CD14-positive monocyte (primary cell): Measurements from ENCODE around the gene DLL3. TPM values are rescaled to one million over a fixed set of nuclear protein-coding genes. Genes with fewer than 3 reads are reported as not detected.

Experiments
- DNase-seq, 3 donors: peaks; one replicate each; pipeline ENCODE4 v3.0.0-alpha.2; 2011 to 2022
- H2AFZ ChIP-seq: 2 replicates; pipeline ENCODE4 v1.6.0; 2012; ENCODE audit warnings: mild to moderate bottlenecking, low read depth, low read length, inconsistent platforms; ENCODE audit not compliant: insufficient read depth, poor library complexity, severe bottlenecking
- H3K27ac ChIP-seq, 2 donors: 1 replicate in 1 of 2; 2 replicates in 1 of 2; pipeline ENCODE4 v1.5.1; 2012 to 2013; ENCODE audit warnings: low read length in 2 of 2, control low read depth in 1 of 2, inconsistent platforms in 1 of 2, low read depth in 1 of 2, mild to moderate bottlenecking in 1 of 2
- H3K27me3 ChIP-seq, 2 donors: one replicate each; pipeline versions ENCODE4 v1.6.0 to v1.6.1; 2011 to 2013; ENCODE audit warnings: low read length in 2 of 2; ENCODE audit not compliant: control insufficient read depth in 2 of 2, insufficient read depth in 2 of 2
- H3K36me3 ChIP-seq, 2 donors: replicated peaks in 1 of 2; 1 replicate in 1 of 2; 2 replicates in 1 of 2; pipeline versions ENCODE4 v1.5.1 to v1.6.1; 2012 to 2013; ENCODE audit warnings: low read length in 2 of 2, control low read depth in 1 of 2, inconsistent platforms in 1 of 2, mild to moderate bottlenecking in 1 of 2; ENCODE audit not compliant: insufficient read depth in 2 of 2, control insufficient read depth in 1 of 2
- H3K4me1 ChIP-seq, 2 donors: 1 replicate in 1 of 2; 2 replicates in 1 of 2; pipeline versions ENCODE4 v1.5.1 to v1.6.1; 2012 to 2013; ENCODE audit warnings: low read length in 2 of 2, control low read depth in 1 of 2, inconsistent platforms in 1 of 2, mild to moderate bottlenecking in 1 of 2, moderate library complexity in 1 of 2; ENCODE audit not compliant: insufficient read depth in 2 of 2, control insufficient read depth in 1 of 2
- H3K4me2 ChIP-seq: replicated peaks from 2 replicates; pipeline ENCODE3; 2012; ENCODE audit warnings: low read length, moderate library complexity, mild to moderate bottlenecking; ENCODE audit not compliant: poor library complexity, severe bottlenecking; ENCODE audit errors: extremely low read depth
- H3K4me3 ChIP-seq, 3 experiments: fragments of 200-600 bp in 1 of 3; sonication (generic) in 1 of 3; replicated peaks in 1 of 3; 1 replicate in 2 of 3; 2 replicates in 1 of 3; pipeline ENCODE4 v1.5.1; 2011 to 2013; ENCODE audit warnings: low read length in 3 of 3, mild to moderate bottlenecking in 3 of 3, control low read depth in 2 of 3, low read depth in 2 of 3, inconsistent platforms in 1 of 3, moderate library complexity in 1 of 3
- H3K79me2 ChIP-seq: 2 replicates; pipeline ENCODE4 v1.6.0; 2012; ENCODE audit warnings: mild to moderate bottlenecking, control low read depth, inconsistent platforms, low read length, moderate library complexity; ENCODE audit not compliant: insufficient read depth
- H3K9ac ChIP-seq: 2 replicates; pipeline ENCODE4 v1.6.0; 2017; ENCODE audit warnings: low read length, mild to moderate bottlenecking; ENCODE audit not compliant: insufficient read depth, poor library complexity, severe bottlenecking
- H3K9me3 ChIP-seq, 2 donors: replicated peaks in 1 of 2; 1 replicate in 1 of 2; 2 replicates in 1 of 2; pipeline versions ENCODE4 v1.5.1 to v1.6.1; 2012 to 2013; ENCODE audit warnings: low read length in 2 of 2, control low read depth in 1 of 2; ENCODE audit not compliant: control insufficient read depth in 1 of 2, insufficient read depth in 1 of 2
- H4K20me1 ChIP-seq: 2 replicates; pipeline ENCODE4 v1.6.0; 2012; ENCODE audit warnings: mild to moderate bottlenecking, low read length, control low read depth, moderate library complexity; ENCODE audit not compliant: insufficient read depth
- H3K27ac Mint-ChIP-seq, 7 donors: one replicate each; pipeline ENCODE4 v1.8.0; 2020; ENCODE audit warnings: mild to moderate bottlenecking in 7 of 7, mixed read lengths in 7 of 7, moderate library complexity in 6 of 7, inconsistent platforms in 2 of 7
- H3K27me3 Mint-ChIP-seq, 3 donors: one replicate each; pipeline ENCODE4 v1.8.0; 2021 to 2022; ENCODE audit warnings: low read depth in 3 of 3, mild to moderate bottlenecking in 3 of 3, mixed read lengths in 3 of 3, moderate library complexity in 3 of 3, inconsistent platforms in 1 of 3
- H3K36me3 Mint-ChIP-seq, 2 donors: one replicate each; pipeline ENCODE4 v1.8.0; 2020; ENCODE audit warnings: mixed read lengths in 2 of 2, inconsistent platforms in 1 of 2, mild to moderate bottlenecking in 1 of 2
- H3K4me1 Mint-ChIP-seq: one replicate; pipeline ENCODE4 v1.8.0; 2020; ENCODE audit warnings: mild to moderate bottlenecking, mixed read lengths
- H3K4me3 Mint-ChIP-seq, 2 donors: one replicate each; pipeline ENCODE4 v1.8.0; 2020; ENCODE audit warnings: mild to moderate bottlenecking in 2 of 2, mixed read lengths in 2 of 2, moderate library complexity in 1 of 2
- H3K9me3 Mint-ChIP-seq, 7 donors: one replicate each; pipeline ENCODE4 v1.8.0; 2020 to 2022; ENCODE audit warnings: mixed read lengths in 7 of 7, mild to moderate bottlenecking in 6 of 7, moderate library complexity in 6 of 7, inconsistent platforms in 2 of 7
- CTCF ChIP-seq: fragments of 200-600 bp; IDR thresholded peaks from one replicate; pipeline ENCODE4 v1.8.0; 2022; ENCODE audit warnings: antibody characterized with exemption, mild to moderate bottlenecking
- WGBS: methylation state at CpG from one replicate; pipeline ENCODE4 v1.1.5; 2013; ENCODE audit warnings: missing lambda C conversion rate; ENCODE audit not compliant: insufficient coverage; 5-methylcytosine and 5-hydroxymethylcytosine counted together
- intact Hi-C, 2 donors: fragments of 100-400 bp; cut with micrococcal nuclease; formaldehyde crosslinking; loops; one replicate each; pipeline versions ENCODE4 v1.15.0 to v1.15.1; 2023
- polyA plus RNA-seq, 3 donors: library from polyadenylated mRNA; depleted of rRNA in 1 of 3; unstranded in 2 of 3; stranded (reverse) in 1 of 3; fragments of 300-500 nt in 2 of 3; fragments of >200 nt in 1 of 3; fragmentation: Illumina TruSeq in 2 of 3; gene quantifications; 1 replicate in 2 of 3; 2 replicates in 1 of 3; pipeline ENCODE4 v1.2.3, GENCODE V29; 2012 to 2021

The DLL3 gene
- polyA plus RNA-seq, 3 donors, result not detected

GRCh38 chr19:39553082-39553652 is 54.4 kb downstream of the DLL3 start:
- H3K9ac ChIP-seq, result no peak overlapping the region
- H3K9me3 Mint-ChIP-seq, result no peaks in the 10 kb centered on the region
- no peaks in the 10 kb centered on the region for H3K36me3 Mint-ChIP-seq
- no peak overlapping the region for H2AFZ ChIP-seq
- intact Hi-C loops, result loop anchor here (2.0 to 5.0 kb wide), 3 partner anchors 118 to 214 kb away; no protein-coding TSS in a partner anchor
- 84% methylated on average over 7 of the region's 7 CpGs for whole genome bisulfite sequencing
- DNase-seq, result no peak
- no peaks in the 10 kb centered on the region for H3K79me2 ChIP-seq
- H3K27me3 ChIP-seq, result no peaks in the 10 kb centered on the region
- peaks cover 52% of the 10 kb centered on the region for H3K4me1 Mint-ChIP-seq
- H3K9me3 ChIP-seq, result no peaks in the 10 kb centered on the region
- TF ChIP-seq CTCF, result no peak
- peaks cover 1 to 4% (median 2%) of the 10 kb centered on the region in 3 donors for H3K27me3 Mint-ChIP-seq
- H3K4me3 ChIP-seq, result no peak overlapping the region
- H3K36me3 ChIP-seq, result no peaks in the 10 kb centered on the region
- H3K4me2 ChIP-seq, result no peak overlapping the region
- H3K4me1 ChIP-seq, result peaks cover 39 to 55% of the 10 kb centered on the region in 2 donors
- peak overlapping the region in 2 of 7 donors; percentile 2 to 33 for H3K27ac Mint-ChIP-seq
- no peak overlapping the region for H3K27ac ChIP-seq
- peak overlapping the region in 1 of 2 donors; percentile 26 for H3K4me3 Mint-ChIP-seq
- H4K20me1 ChIP-seq, result no peaks in the 10 kb centered on the region

DNA sequence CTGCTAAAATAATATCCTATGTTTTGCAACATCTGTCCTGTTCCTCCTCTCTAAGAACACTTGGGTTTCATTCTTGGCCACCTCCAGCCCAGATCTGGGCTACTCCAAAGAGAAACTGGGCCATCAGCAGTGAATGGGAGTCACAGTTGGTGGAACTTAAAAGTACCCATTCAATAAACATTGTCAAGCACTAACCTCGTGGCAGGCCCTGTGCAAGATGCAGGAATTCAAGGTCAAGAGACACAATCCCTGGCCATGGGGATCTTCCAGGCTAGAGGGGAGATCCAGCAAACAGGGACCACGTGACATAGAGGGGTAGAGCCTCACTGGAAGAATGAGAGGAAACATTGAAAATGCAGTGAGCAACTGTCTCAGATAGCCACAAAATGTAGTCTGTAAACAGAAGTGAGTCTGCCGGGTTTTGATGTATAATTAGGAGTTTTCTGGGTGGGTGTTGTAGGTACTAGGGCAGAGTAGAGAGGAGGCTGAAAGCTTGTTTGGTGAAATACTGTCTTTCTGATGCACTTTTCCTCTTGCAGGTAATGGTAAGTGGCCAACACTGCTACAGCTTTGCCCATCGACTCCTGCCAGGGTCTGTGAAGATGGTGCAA is 56.1 kb downstream of the DLL3 start:
- no peak for TF ChIP-seq CTCF
- Histone ChIP-seq H2AFZ (no peak overlapping the region), H3K27ac (no peak overlapping the region), H3K36me3 (no peaks in the 10 kb centered on the region), H4K20me1 (no peaks in the 10 kb centered on the region), H3K79me2 (no peaks in the 10 kb centered on the region), H3K4me1 (peaks cover 48 to 65% of the 10 kb centered on the region in 2 donors), H3K4me2 (no peak overlapping the region), H3K9ac (no peak overlapping the region), H3K27me3 (no peaks in the 10 kb centered on the region), H3K4me3 (no peak overlapping the region), H3K9me3 (no peaks in the 10 kb centered on the region)
- intact Hi-C loops, result loop anchor here in 1 of 2 donors (5.0 kb wide), 2 partner anchors 107 to 212 kb away; no protein-coding TSS in a partner anchor
- H3K4me3 Mint-ChIP-seq, result no peak overlapping the region
- H3K27ac Mint-ChIP-seq, result peak overlapping the region in 1 of 7 donors; percentile 40
- H3K4me1 Mint-ChIP-seq, result peaks cover 61% of the 10 kb centered on the region
- DNase-seq, result no peak
- H3K36me3 Mint-ChIP-seq, result no peaks in the 10 kb centered on the region
- peaks cover 0 to 3% (median 0%) of the 10 kb centered on the region in 3 donors for H3K27me3 Mint-ChIP-seq
- H3K9me3 Mint-ChIP-seq, result no peaks in the 10 kb centered on the region
- 100% methylated on average over 2 of the region's 4 CpGs for WGBS
